Measurements from ENCODE around the gene EXOC6B.

GRCh38 chr2:72782520-72782919 lies 43.3 kb downstream of the EXOC6B start:
- TF ChIP-seq CTCF (IDR thresholded peaks at IDR 0.05; ENCODE audit: low read length) (no peak), EZH2phosphoT487 (IDR thresholded peaks at IDR 0.05; ENCODE audit: low read length) (no peak)

All from MM.1S (cell line).